Activated B cell treated with CpG ODN at 0.5 μM for 24 hours (primary cell): ENCODE results near the gene PDE9A. TPM values are rescaled to one million over a fixed set of nuclear protein-coding genes. Genes with fewer than 3 reads are reported as not detected.

Source experiments
- ATAC-seq: fragments of 200-7000 bp; cut with Tn5 transposase; one replicate; pipeline ENCODE4 v1.10.0; 2021; ENCODE audit warnings: low read depth, mild to moderate bottlenecking, moderate library complexity
- CTCF ChIA-PET: fragments of 350-600 bp; sonication (Branson Sonifier 250); formaldehyde crosslinking; loops from one replicate; lab custom pipeline; 2021; ENCODE audit warnings: antibody characterized with exemption; lab: Charles Lee
- POLR2A ChIA-PET: fragments of 350-600 bp; sonication (Branson Sonifier 250); formaldehyde crosslinking; loops from one replicate; lab custom pipeline; 2021; ENCODE audit warnings: antibody characterized with exemption; lab: Charles Lee
- DNase-seq: peaks from one replicate; pipeline ENCODE4 v3.0.0; 2022
- H3K27ac Mint-ChIP-seq: one replicate; pipeline ENCODE4 v1.8.0; 2020; ENCODE audit warnings: mixed read lengths
- H3K27me3 Mint-ChIP-seq: one replicate; pipeline ENCODE4 v1.8.0; 2021; ENCODE audit warnings: mixed read lengths
- H3K36me3 Mint-ChIP-seq: one replicate; pipeline ENCODE4 v1.8.0; 2021; ENCODE audit warnings: low read depth, mixed read lengths
- H3K4me1 Mint-ChIP-seq: one replicate; pipeline ENCODE4 v1.8.0; 2021; ENCODE audit warnings: mixed read lengths
- H3K4me3 Mint-ChIP-seq: one replicate; pipeline ENCODE4 v1.8.0; 2020; ENCODE audit warnings: mild to moderate bottlenecking, mixed read lengths
- H3K9me3 Mint-ChIP-seq: one replicate; pipeline ENCODE4 v1.8.0; 2020; ENCODE audit warnings: mixed read lengths
- intact Hi-C: fragments of 100-400 bp; cut with micrococcal nuclease; formaldehyde crosslinking; loops from one replicate; pipeline ENCODE4 v1.15.1; 2024
- total RNA-seq: library from RNA; stranded (reverse); gene quantifications from 2 replicates; pipeline ENCODE4 v1.2.3, GENCODE V29; 2022
- TF ChIP-seq, protein P1 (sequence below): fragments of 200-600 bp; IDR thresholded peaks from one replicate; pipeline ENCODE4 v1.8.0; 2022; ENCODE audit warnings: antibody characterized with exemption, mild to moderate bottlenecking

PDE9A gene
- total RNA-seq, 1 donor from 2014 or later = 0.58 TPM

DNA sequence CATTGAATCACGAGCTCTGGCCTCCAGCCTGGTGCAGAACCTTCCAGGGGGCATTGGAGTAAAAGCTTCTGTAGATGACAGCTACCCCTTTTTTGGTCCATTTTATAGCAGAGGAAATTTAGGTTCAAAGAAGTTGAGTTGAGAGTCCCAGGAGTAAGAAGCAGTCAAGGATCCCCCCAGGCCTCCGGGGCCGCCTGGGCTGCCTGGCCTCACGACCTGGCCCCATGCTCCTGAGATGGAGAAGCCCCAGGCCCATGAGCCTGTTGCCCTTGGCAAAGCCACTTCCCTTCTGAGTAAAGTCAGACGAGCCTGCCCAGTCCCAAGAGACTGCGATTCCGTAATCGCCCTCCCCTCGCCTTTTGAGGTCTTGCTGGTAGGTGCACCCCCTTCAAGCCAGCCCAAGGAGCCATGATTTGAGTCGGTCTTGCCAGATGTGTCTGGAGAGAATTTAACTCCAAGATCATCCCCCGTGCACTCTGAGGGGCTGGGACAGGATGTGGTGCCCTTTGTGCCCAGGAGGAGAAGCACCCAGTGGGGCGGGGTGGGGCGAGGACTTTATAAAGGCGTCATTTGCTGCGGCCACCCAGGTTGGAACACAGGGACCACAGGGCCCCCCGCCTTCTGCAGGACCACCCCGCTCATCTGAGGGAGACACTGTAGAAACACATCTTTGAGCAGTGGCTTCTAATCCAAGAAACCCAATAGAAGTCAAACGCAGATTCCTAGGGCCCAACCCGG, 30.1 kb downstream of the PDE9A start:
- H3K36me3 Mint-ChIP-seq = no peaks in the 10 kb centered on the region
- TF ChIP-seq, protein P1, sequence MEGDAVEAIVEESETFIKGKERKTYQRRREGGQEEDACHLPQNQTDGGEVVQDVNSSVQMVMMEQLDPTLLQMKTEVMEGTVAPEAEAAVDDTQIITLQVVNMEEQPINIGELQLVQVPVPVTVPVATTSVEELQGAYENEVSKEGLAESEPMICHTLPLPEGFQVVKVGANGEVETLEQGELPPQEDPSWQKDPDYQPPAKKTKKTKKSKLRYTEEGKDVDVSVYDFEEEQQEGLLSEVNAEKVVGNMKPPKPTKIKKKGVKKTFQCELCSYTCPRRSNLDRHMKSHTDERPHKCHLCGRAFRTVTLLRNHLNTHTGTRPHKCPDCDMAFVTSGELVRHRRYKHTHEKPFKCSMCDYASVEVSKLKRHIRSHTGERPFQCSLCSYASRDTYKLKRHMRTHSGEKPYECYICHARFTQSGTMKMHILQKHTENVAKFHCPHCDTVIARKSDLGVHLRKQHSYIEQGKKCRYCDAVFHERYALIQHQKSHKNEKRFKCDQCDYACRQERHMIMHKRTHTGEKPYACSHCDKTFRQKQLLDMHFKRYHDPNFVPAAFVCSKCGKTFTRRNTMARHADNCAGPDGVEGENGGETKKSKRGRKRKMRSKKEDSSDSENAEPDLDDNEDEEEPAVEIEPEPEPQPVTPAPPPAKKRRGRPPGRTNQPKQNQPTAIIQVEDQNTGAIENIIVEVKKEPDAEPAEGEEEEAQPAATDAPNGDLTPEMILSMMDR = no peak
- POLR2A ChIA-PET = no interaction called here
- H3K27me3 Mint-ChIP-seq = peaks cover 27% of the 10 kb centered on the region
- no peak for DNase-seq
- CTCF ChIA-PET = no interaction called here
- intact Hi-C loops = no loop called here
- H3K9me3 Mint-ChIP-seq = no peaks in the 10 kb centered on the region
- H3K27ac Mint-ChIP-seq = no peak overlapping the region
- H3K4me3 Mint-ChIP-seq = no peak overlapping the region
- ATAC-seq = no peak
- H3K4me1 Mint-ChIP-seq = peaks cover 5% of the 10 kb centered on the region

DNA sequence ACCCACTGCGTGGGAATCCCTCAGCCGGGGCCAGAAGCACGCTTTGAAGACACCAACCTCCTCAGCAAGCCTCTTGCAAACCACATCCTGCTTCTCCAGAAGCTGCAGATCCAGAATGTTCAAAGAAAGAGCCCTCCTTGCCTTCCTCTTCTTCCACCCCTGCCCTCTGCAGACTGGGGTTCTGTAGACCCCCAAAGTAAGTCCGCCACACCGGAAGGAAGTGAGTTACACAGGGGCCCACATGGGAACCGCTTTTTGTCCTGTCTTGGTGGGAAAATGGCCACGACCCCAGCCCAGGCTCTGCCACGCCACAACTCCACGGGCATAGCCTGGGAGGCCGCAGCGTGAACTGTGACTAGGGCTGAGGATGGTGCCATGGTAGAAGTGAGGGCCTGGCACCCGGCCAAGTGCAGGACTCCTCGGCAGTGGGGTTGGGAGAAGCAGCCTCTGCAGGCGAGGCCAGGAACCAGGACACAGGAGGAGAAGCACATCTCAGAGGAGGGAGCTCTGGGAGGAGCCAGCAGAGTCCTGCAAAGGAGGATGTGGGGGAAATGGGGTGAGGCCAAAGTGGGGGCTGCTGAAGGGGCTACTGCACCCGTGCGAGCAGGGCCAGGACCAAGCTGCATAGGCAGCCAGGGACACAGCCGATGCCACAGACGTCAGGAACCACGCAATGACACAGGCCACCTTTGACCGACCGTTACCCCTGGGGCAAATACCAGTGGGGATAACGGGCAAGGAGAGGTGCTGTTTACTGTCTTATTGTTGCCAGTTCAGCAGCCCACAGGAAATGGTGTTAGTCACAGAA, 30.9 kb downstream of the PDE9A start:
- H3K9me3 Mint-ChIP-seq = no peaks in the 10 kb centered on the region
- peaks cover 26% of the 10 kb centered on the region for H3K27me3 Mint-ChIP-seq
- TF ChIP-seq, protein P1 = no peak
- ATAC-seq (no peak), DNase-seq (no peak)
- H3K27ac Mint-ChIP-seq = no peak overlapping the region
- no peak overlapping the region for H3K4me3 Mint-ChIP-seq
- intact Hi-C loops = no loop called here
- ChIA-PET CTCF (no interaction called here), POLR2A (interaction anchor here (0.9 kb wide), 1 partner anchor 283 kb away, joined by 12 read pairs; no protein-coding TSS in a partner anchor)
- H3K4me1 Mint-ChIP-seq = peaks cover 5% of the 10 kb centered on the region
- no peaks in the 10 kb centered on the region for H3K36me3 Mint-ChIP-seq

DNA sequence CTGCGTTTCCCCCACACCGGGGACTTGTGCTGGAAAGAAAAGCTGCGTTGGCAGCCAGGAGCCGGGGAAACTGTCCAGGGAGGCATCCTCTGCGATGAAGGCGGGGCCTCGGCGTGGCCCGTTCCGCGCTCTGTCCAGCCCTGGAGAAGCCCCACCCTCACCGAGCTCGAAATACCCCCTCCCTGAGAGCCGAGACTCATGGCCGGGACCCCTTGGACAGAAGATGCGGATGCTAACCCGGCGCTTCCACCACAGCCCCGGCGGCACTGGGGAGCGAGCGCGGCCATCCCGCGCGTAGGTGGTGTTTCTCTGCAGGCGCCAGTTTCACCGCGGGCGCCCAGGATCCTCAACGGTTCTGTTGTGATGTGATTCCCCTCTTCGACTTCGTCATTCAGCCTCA, 31.6 kb downstream of the PDE9A start:
- DNase-seq (no peak), ATAC-seq (no peak)
- Mint-ChIP-seq H3K4me3 (no peak overlapping the region), H3K27me3 (peaks cover 22% of the 10 kb centered on the region), H3K36me3 (no peaks in the 10 kb centered on the region), H3K9me3 (no peaks in the 10 kb centered on the region), H3K27ac (no peak overlapping the region), H3K4me1 (peaks cover 5% of the 10 kb centered on the region)
- intact Hi-C loops = no loop called here
- POLR2A ChIA-PET = no interaction called here
- TF ChIP-seq, protein P1 = no peak
- CTCF ChIA-PET = no interaction called here

DNA sequence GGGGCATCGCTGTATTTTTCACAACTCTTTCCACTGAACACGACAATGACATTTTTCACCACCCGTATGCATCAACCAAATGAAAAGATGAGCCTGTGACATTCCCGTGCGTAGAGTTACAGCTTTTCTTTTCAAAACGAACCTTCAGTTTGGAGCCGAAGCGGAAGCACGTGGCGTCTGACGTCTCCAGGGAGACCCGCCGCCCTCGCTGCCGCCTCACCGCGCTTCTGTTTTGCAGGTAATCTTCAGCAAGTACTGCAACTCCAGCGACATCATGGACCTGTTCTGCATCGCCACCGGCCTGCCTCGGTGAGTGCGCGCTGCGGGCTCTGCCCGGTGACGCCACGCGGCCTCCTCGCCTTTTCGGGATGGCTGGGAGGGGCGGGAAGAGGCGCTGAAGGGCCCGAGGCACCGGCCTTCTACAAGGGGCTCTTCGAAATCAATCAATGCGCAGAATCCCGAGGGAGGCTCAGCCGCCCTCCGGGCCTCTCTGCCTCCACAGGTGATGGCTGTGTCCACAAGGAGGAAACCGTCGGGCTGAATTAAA, 32.6 kb downstream of the PDE9A start:
- CTCF ChIA-PET = no interaction called here
- no peak overlapping the region for H3K27ac Mint-ChIP-seq

More for the DNA sequence above, 32.6 kb downstream of the PDE9A start:
- POLR2A ChIA-PET = no interaction called here
- H3K27me3 Mint-ChIP-seq = peaks cover 18% of the 10 kb centered on the region
- no peaks in the 10 kb centered on the region for H3K36me3 Mint-ChIP-seq
- TF ChIP-seq, protein P1 = no peak
- intact Hi-C loops = no loop called here
- no peak overlapping the region for H3K4me3 Mint-ChIP-seq
- DNase-seq (no peak), ATAC-seq (no peak)
- no peaks in the 10 kb centered on the region for H3K9me3 Mint-ChIP-seq
- peaks cover 5% of the 10 kb centered on the region for H3K4me1 Mint-ChIP-seq
